ENCODE results near the gene ZNF862.

DNA sequence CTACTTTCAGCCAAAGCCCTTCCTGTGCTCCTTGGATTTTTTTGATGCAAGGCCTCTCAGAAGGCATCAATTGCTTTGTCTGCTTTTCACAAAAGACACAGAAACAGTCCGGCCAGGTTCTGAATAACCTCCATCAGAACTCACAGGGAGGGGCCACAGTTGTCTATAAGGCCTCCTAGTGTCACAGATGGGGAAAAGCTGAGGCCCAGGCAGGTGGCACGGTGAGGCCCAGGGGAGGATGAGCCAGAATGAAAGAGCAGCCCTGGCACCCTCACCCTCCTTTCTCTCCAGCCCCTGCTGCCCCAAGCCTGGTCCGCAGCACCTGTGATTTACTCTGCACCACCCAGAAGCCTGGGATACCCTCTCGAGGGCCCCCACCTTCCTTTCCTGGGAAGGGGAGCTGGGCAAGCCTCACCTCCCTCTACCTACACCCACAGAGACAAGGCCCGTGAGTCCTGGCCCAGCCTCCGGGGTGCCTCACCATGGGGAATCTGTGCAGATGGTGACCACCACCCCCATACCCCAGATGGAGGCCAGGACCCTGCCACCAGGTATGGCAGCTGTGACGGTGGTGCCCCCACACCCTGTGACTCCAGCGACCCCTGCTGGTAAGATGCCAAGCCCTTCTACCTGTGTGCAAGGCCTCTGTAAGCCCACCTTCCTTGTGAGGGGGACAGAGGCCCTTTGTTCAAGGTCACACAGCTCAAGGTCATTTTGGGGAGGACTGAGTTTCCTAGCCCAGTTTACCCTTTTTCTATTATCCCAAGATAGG, 38.6 kb upstream of the ZNF862 start:
- TF ChIP-seq EZH2phosphoT487 (IDR thresholded peaks at IDR 0.05; ENCODE audit: borderline replicate concordance, low read depth), result no peak
- no peak for TF ChIP-seq TCF12 (IDR thresholded peaks at IDR 0.05)
- TF ChIP-seq, protein P1, sequence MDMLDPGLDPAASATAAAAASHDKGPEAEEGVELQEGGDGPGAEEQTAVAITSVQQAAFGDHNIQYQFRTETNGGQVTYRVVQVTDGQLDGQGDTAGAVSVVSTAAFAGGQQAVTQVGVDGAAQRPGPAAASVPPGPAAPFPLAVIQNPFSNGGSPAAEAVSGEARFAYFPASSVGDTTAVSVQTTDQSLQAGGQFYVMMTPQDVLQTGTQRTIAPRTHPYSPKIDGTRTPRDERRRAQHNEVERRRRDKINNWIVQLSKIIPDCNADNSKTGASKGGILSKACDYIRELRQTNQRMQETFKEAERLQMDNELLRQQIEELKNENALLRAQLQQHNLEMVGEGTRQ (IDR thresholded peaks at IDR 0.05; ENCODE audit: borderline replicate concordance, low read depth, low read length), result no peak
- TF ChIP-seq, protein P2, sequence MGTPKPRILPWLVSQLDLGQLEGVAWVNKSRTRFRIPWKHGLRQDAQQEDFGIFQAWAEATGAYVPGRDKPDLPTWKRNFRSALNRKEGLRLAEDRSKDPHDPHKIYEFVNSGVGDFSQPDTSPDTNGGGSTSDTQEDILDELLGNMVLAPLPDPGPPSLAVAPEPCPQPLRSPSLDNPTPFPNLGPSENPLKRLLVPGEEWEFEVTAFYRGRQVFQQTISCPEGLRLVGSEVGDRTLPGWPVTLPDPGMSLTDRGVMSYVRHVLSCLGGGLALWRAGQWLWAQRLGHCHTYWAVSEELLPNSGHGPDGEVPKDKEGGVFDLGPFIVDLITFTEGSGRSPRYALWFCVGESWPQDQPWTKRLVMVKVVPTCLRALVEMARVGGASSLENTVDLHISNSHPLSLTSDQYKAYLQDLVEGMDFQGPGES (IDR thresholded peaks at IDR 0.05; ENCODE audit: low read depth, low read length), result no peak
- no peak for TF ChIP-seq YY1 (IDR thresholded peaks at IDR 0.05; ENCODE audit: low read depth)
- TF ChIP-seq, protein P3, sequence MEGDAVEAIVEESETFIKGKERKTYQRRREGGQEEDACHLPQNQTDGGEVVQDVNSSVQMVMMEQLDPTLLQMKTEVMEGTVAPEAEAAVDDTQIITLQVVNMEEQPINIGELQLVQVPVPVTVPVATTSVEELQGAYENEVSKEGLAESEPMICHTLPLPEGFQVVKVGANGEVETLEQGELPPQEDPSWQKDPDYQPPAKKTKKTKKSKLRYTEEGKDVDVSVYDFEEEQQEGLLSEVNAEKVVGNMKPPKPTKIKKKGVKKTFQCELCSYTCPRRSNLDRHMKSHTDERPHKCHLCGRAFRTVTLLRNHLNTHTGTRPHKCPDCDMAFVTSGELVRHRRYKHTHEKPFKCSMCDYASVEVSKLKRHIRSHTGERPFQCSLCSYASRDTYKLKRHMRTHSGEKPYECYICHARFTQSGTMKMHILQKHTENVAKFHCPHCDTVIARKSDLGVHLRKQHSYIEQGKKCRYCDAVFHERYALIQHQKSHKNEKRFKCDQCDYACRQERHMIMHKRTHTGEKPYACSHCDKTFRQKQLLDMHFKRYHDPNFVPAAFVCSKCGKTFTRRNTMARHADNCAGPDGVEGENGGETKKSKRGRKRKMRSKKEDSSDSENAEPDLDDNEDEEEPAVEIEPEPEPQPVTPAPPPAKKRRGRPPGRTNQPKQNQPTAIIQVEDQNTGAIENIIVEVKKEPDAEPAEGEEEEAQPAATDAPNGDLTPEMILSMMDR (IDR thresholded peaks at IDR 0.05), result peak; percentile 49
